Superior temporal gyrus (tissue), 1 donor: ENCODE results near the gene LRRC28.
"Not testable (repeated sequence)": the region's sequence is repeated elsewhere in the genome, so short reads cannot be mapped to it uniquely, and the experiment has no call there.

Experiments
- DNase-seq: peaks from one replicate; pipeline ENCODE4 v3.0.0-alpha.2; 2016; ENCODE audit errors: extremely low spot score

LRRC28 gene

GRCh38 chr15:99250857-99251841 is at the start of gene LRRC28:
Gene LRRC28 (plus strand): TSS chr15:99251481. CDS start chr15:99255958, 4,477 bp downstream.
- DNase-seq: peak; percentile 100

GRCh38 chr15:99202176-99202552 is 49.1 kb upstream of the LRRC28 start:
- no peak for DNase-seq

- DNase-seq: no peak
Measured at GRCh38 chr15:99207672-99208071, 43.6 kb upstream of the LRRC28 start.

- no peak for DNase-seq
Measured at GRCh38 chr15:99209326-99209725, 42.0 kb upstream of the LRRC28 start.

GRCh38 chr15:99210334-99210733 is 40.9 kb upstream of the LRRC28 start:
- DNase-seq: no peak

GRCh38 chr15:99211926-99212325 is 39.4 kb upstream of the LRRC28 start:
- DNase-seq: no peak

GRCh38 chr15:99212406-99212805 is 38.9 kb upstream of the LRRC28 start:
- DNase-seq: no peak

GRCh38 chr15:99213187-99213811 is 38.0 kb upstream of the LRRC28 start:
- DNase-seq: peak; percentile 92

GRCh38 chr15:99224372-99225214 is 26.7 kb upstream of the LRRC28 start:
- no peak for DNase-seq

GRCh38 chr15:99226802-99227201 is 24.5 kb upstream of the LRRC28 start:
- DNase-seq: no peak

GRCh38 chr15:99228120-99228770 is 23.0 kb upstream of the LRRC28 start:
- DNase-seq: no peak

GRCh38 chr15:99230867-99231266 is 20.4 kb upstream of the LRRC28 start:
- no peak for DNase-seq

- no peak for DNase-seq
Measured at GRCh38 chr15:99232740-99233139, 18.5 kb upstream of the LRRC28 start.

GRCh38 chr15:99234160-99234559 is 17.1 kb upstream of the LRRC28 start:
- not testable (repeated sequence) for DNase-seq

- DNase-seq: no peak
Measured at GRCh38 chr15:99238849-99239248, 12.4 kb upstream of the LRRC28 start.

- DNase-seq: no peak
Measured at GRCh38 chr15:99239545-99240198, 11.6 kb upstream of the LRRC28 start.

- no peak for DNase-seq
Measured at GRCh38 chr15:99241752-99242151, 9.5 kb upstream of the LRRC28 start.

- no peak for DNase-seq
Measured at GRCh38 chr15:99244306-99244705, 7.0 kb upstream of the LRRC28 start.

GRCh38 chr15:99247062-99247461 is 4.2 kb upstream of the LRRC28 start:
- no peak for DNase-seq

GRCh38 chr15:99248000-99248715 is 3.1 kb upstream of the LRRC28 start:
- no peak for DNase-seq
